UCSD-AML1 (cell line): ENCODE results near the gene RIMS3.
A peak's percentile ranks its signal among the peaks of the same experiment; 100 is the strongest.

Experiments
- DNase-seq: peaks from one replicate; lab custom pipeline; 2025; ENCODE audit not compliant: unreplicated experiment; lab: John Stamatoyannopoulos, UW

The RIMS3 gene

GRCh38 chr1:40653851-40654537, 11.5 kb downstream of the RIMS3 start:
- no peak for DNase-seq

- no peak for DNase-seq
Measured at GRCh38 chr1:40652979-40653378, 12.5 kb downstream of the RIMS3 start.

DNA sequence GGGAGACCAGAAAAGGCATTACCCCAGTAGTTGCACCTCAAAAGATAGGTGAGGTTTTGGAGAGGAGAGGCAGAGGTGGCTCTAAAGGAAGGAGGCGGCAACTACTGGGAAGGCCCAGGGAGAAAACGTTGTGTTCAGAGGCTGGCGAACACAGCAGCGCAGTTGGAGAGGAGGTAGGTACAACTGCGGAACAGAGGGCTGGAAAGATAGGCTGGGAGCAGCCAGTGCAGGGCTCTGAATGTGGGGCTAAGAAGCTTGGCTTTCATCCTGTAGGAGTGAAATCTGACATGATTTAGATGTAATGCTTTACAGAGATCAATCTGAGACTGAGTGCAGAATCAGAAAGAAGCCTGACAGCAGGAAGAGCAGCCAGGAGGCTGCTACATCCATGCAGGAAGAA, 13.0 kb downstream of the RIMS3 start:
- no peak for DNase-seq

DNA sequence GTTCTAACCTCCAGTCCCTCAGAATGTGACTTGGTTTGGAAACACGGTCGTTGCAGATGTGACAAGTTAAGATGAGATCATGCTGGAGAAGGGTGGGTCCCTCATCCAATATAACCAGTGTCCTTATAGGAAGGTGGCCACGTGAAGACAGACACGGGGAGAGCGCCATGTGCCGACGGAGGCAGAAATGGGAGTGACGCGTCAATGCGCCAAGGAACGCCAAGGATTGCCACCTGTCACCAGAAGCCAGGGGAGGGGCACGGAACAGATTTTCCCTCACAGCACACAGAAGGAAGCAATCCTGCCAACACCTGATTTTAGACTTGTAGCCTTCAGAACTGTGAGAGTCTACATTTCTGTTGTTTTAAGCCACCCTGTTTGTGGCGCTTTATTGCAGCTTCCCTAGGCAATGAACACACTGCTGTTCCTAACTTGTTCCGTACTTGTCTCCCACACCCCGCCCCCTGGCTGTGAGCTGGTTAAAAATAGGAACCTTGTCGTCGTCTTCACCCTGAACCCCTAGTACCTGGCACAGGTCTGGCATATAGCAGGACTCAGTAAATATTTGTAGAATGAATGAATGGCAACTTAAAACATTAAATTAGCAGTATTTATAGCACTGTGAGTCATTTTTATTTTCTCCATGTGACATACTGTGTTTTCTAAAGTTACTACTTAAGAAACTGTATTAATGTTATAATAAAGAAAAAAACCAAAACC, 14.2 kb downstream of the RIMS3 start:
- DNase-seq: peak; percentile 23

- no peak for DNase-seq
Measured at GRCh38 chr1:40650075-40650474, 15.4 kb downstream of the RIMS3 start.

DNA sequence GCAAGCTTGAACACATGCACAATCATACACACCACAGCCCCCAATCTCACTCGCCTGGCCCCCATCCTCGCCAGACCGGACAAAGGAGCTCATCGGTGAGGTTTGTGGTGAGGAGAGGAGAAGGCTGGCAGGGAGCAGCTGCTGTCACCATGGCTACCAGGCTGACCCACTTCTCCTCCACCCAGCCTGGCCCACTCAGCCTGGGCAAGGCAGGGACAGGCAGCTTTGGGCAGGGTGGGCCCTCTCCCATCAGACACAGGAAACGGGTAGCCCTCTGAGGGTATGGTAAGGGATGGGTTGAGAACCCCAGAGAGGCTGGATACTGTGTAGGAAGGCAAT, 15.9 kb downstream of the RIMS3 start:
- no peak for DNase-seq

GRCh38 chr1:40648928-40649591, 16.4 kb downstream of the RIMS3 start:
- no peak for DNase-seq

DNA sequence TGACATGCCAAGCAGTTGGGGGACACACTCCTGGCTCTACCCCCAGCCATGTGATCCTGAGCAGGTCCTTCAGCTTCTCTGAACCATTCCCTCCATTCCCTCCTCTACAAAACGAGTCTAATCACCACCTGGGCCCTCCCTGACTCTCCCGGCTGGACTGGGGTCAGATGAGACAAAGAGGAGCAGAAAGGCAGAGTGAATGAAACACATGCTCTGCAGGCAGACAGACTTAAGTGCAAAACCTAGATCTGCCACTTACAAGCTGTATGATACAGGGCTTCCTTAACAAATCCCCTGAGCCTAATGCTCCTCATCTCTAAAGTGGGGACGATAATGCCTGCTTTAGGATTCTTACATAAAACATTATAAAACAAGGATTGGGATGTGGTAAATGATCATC, 17.3 kb downstream of the RIMS3 start:
- no peak for DNase-seq

GRCh38 chr1:40646315-40646714, 19.2 kb downstream of the RIMS3 start:
- DNase-seq: no peak

- no peak for DNase-seq
Measured at GRCh38 chr1:40645118-40645680, 20.3 kb downstream of the RIMS3 start.

DNA sequence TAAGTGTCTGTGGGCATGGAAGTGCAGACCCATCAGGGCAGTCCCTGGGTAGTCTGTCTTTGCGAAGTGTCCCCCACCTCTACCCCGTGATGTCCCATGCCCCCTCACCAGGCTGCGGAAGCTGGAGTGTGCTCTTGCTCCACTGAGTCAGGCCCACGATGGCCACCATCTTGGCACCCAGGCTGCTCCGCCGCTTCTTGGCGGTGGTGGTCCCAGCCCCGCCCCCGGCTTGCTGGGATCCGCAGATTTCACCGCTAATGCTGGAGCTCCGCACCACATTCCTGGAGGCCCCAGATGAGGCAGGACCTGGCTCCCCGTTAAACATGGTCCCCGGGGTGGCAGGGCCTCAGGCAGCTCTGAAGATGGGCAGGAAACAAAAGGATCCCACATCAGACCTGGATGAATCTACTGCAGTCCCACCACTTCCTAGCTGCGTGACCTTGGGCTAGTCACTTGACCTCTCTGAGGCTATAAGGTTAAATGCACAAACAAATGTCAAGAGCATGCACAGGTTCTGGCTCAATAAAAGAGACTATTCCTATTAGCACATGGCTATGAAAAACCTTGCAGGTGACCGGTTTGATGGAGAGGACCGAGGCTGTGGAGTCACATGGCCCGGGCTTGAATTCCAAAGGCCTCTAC, 23.8 kb downstream of the RIMS3 start:
- DNase-seq: no peak

- no peak for DNase-seq
Measured at GRCh38 chr1:40640314-40641076, 25.0 kb downstream of the RIMS3 start.

- no peak for DNase-seq
Measured at GRCh38 chr1:40638097-40639036, 27.1 kb downstream of the RIMS3 start.

DNA sequence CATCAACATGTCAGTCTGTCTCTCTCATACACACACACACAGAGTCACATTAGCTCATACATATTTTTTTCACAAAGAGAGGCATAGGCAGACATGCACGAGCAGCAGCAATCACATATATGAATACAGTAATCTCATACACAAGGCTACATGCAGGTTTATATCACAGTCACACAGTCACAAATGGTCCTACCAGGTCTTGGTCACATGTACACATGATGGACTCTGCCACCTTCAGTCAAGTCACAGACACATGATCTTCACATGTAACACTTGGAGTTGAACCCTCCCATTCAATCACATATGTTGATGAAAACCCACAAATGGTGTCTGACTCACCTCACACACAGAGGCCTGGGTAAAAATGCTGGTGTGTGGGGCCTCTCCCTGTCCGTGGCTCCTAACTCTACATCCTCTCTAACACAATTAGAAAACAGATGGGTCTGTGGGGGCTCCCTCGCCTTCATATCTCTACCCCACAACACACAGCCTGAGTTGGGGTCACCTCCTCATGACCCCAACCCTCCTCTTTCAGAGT, 27.9 kb downstream of the RIMS3 start:
- DNase-seq: no peak

GRCh38 chr1:40636777-40637176, 28.7 kb downstream of the RIMS3 start:
- DNase-seq: no peak

GRCh38 chr1:40635763-40636500, 29.6 kb downstream of the RIMS3 start:
- no peak for DNase-seq

DNA sequence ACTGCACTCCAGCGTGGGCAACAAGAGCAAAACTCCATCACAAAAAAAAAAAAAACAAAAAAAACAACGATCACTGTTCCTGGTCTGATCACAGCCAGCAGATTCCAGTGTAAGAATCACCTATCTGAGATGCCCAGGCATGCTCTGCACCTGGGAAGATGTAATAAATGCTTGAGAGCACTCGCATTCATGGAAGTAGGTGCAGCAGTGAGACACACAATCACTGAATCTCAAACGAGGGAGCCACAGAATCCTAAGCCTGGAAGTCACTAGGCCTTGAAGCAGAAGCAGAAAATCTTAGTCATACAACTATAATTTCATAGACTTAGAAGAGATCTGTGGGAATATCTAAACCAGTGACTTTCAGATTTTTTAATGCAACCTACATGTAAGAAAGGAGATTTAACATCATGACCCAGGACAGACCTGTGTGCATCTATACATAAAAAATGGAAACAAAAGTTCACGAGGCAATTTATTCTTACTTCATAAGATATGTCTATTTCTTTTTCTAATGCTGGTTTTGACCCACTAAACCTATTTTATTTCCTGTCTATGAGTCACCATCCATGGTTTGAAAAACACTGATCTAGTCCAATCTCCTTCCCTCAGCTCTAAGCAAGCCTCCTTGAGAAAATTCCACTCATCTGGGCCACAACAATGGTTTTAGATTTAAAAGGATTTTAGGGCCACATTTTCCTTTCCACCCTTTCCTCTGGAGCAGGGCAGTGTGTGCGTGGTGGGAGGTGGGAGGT, 30.4 kb downstream of the RIMS3 start:
- DNase-seq: no peak

GRCh38 chr1:40633931-40634376, 31.5 kb downstream of the RIMS3 start:
- no peak for DNase-seq
